GM23248 (cell line): ENCODE results near the gene BAHCC1.

Source experiments
- EZH2 ChIP-seq: fragments of 200-600 bp; sonication (generic); IDR thresholded peaks from 2 replicates; pipeline ENCODE4 v1.6.1; 2018; ENCODE audit warnings: antibody characterized with exemption, mild to moderate bottlenecking; ENCODE audit not compliant: insufficient read depth, poor library complexity, severe bottlenecking
- EZH2phosphoT487 ChIP-seq: fragments of 200-600 bp; sonication (generic); IDR thresholded peaks from 2 replicates; pipeline ENCODE4 v1.6.1; 2018; ENCODE audit warnings: antibody characterized with exemption, moderate library complexity, mild to moderate bottlenecking, low read depth; ENCODE audit not compliant: insufficient read depth

DNA sequence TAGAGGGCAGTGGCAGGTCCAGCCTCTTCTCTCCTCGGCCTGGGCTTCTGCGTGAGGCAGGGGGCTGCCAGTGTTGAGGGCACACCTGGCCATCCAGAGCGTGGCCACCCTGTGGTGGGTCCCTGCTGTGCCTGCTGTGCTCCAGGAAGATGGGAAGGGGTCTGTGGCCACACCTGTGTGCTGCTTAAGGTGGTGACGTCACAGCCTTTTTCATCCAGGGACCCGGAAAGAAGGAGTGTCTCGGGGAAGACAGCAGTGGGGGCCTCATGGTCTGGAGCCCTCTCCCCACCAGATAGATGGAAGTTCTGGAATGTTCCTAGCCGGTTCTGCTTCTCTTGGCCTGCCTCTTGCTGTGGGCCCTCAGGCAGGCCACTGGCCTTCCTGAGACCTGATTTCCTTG, 80.8 kb downstream of the BAHCC1 start:
- no peak for TF ChIP-seq EZH2
- no peak for TF ChIP-seq EZH2phosphoT487
